ENCODE results near the gene EFEMP2.
A peak's percentile ranks its signal among the peaks of the same experiment; 100 is the strongest.

The EFEMP2 gene

GRCh38 chr11:65872586-65873317, at the start of gene EFEMP2:
Gene EFEMP2 (minus strand): TSS chr11:65872800. CDS start chr11:65872354, 446 bp downstream.
- DNase-seq: no peak

- DNase-seq: no peak
These were observed 49.3 kb upstream of the EFEMP2 start for GRCh38 chr11:65921876-65922275.

- no peak for DNase-seq
These were observed 48.5 kb upstream of the EFEMP2 start for GRCh38 chr11:65921033-65921555.

GRCh38 chr11:65920372-65920802, 47.8 kb upstream of the EFEMP2 start:
- DNase-seq: no peak

GRCh38 chr11:65919573-65920371, 47.2 kb upstream of the EFEMP2 start:
- DNase-seq: no peak

GRCh38 chr11:65919141-65919572, 46.6 kb upstream of the EFEMP2 start, which contains the start of gene DRAP1:
Gene DRAP1 (plus strand): TSS chr11:65919426. CDS start chr11:65919502, 76 bp downstream.
- DNase-seq: peak; percentile 99

- no peak for DNase-seq
These were observed 45.9 kb upstream of the EFEMP2 start, which contains the start of gene C11orf68 for GRCh38 chr11:65918211-65919140. Gene C11orf68 (minus strand): TSS chr11:65919062. CDS start chr11:65919031, 31 bp downstream.

- DNase-seq: no peak
These were observed 45.0 kb upstream of the EFEMP2 start for GRCh38 chr11:65917434-65918210.

GRCh38 chr11:65917077-65917433, 44.5 kb upstream of the EFEMP2 start:
- DNase-seq: no peak

GRCh38 chr11:65916391-65916790, 43.8 kb upstream of the EFEMP2 start:
- no peak for DNase-seq

- DNase-seq: no peak
These were observed 43.2 kb upstream of the EFEMP2 start for GRCh38 chr11:65915821-65916251.

GRCh38 chr11:65915101-65915820, 42.7 kb upstream of the EFEMP2 start:
- DNase-seq: no peak

GRCh38 chr11:65912845-65913244, 40.2 kb upstream of the EFEMP2 start:
- no peak for DNase-seq

GRCh38 chr11:65911682-65912568, 39.3 kb upstream of the EFEMP2 start:
- DNase-seq: peak; percentile 72

- DNase-seq: no peak
These were observed 35.3 kb upstream of the EFEMP2 start for GRCh38 chr11:65907878-65908277.

- no peak for DNase-seq
These were observed 34.0 kb upstream of the EFEMP2 start for GRCh38 chr11:65906602-65907001.

- no peak for DNase-seq
These were observed 31.1 kb upstream of the EFEMP2 start for GRCh38 chr11:65903715-65904114.

- DNase-seq: no peak
These were observed 30.5 kb upstream of the EFEMP2 start for GRCh38 chr11:65903068-65903481.

- DNase-seq: no peak
These were observed 28.2 kb upstream of the EFEMP2 start for GRCh38 chr11:65900899-65901180.

Data from COR-L47 (cell line).